GM18507 (cell line): ENCODE data around the gene CLEC4D.
"Not testable (repeated sequence)": the region's sequence is repeated elsewhere in the genome, so short reads cannot be mapped to it uniquely, and the experiment has no call there.

Source experiments
- DNase-seq: peaks from one replicate; pipeline ENCODE4 v3.0.0; 2011; ENCODE audit warnings: low read depth; ENCODE audit not compliant: insufficient read length; ENCODE audit errors: extremely low spot score
- FAIRE-seq: peaks from 2 replicates; lab custom pipeline; 2011; peaks lifted over from hg19 to GRCh38; lab: Jason Lieb, UNC

CLEC4D gene

DNA sequence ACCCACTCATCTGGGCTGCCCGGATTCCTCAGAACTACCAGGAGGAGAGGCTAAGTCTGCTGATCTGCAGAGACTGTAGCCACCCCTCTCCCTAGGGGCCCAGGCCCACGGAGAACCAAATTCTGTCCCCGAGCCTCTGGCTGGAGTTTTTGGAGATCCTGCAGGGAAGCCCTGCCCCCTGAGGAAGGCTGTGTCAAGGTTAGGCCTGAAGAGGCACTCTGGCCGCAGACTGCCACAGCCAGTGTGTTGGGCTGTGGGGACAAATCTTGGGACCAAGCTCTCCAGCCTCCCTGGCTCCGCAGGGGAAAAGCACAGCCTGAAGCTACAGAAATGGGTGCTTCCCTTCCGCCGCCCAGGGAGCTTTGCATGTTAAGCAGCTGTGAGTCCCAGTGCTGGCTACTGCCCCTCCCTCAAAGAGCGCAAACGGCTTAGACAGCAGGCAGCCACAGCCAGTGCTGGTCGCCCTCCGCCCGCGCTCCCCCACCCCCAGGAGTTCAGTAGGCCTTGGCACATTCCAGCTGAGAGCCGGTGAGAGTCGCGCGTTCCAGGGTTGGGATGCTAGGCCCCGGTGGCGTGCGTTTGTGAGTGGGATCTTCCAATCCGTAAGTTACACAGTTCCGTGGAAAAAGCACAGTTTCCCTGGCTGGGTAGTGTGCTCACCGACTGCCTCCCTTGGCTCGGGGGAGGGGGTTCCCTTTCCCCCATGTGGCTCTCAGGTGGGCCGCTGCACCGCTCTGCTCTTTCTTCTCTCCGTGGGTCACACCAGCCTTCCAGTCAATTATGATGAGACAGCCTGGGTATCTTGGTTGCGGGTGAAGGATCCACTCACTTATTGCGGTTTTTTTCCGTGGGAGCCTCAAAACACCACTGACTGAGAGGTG, 14.2 kb downstream of the CLEC4D start:
- DNase-seq (no peak), FAIRE-seq (no peak)

GRCh38 chr12:8532045-8532444, 18.7 kb downstream of the CLEC4D start:
- peak; percentile 12 for FAIRE-seq

DNA sequence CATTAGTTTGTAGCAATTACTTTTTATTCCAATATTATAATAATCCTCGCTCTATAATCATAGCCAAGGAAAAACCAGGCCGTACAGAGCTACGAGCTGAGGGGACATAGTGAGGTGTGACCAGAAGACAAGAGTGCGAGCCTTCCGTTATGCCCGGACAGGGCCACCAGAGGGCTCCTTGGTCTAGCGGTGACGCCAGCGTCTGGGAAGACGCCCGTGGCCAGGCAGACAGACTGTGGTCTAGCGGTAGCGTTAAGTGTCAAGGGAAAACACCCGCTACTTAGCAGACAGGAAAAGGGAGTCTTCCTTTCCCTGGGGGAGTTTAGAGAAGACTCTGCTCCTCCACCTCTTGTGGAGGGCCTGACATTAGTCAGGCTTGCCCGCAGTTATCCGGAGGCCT, 24.5 kb downstream of the CLEC4D start:
- peak; percentile 52 for FAIRE-seq

More at GRCh38 chr12:8532045-8532444, 18.7 kb downstream of the CLEC4D start:
- no peak for DNase-seq

GRCh38 chr12:8540831-8541230, 27.5 kb downstream of the CLEC4D start, which contains the start of gene CLEC4E:
TSS of gene CLEC4E (minus strand) at chr12:8540905. CDS start at chr12:8540797, 108 bp downstream.
- DNase-seq, FAIRE-seq: not testable (repeated sequence)

More for the DNA sequence above, 24.5 kb downstream of the CLEC4D start:
- not testable (repeated sequence) for DNase-seq

GRCh38 chr12:8541562-8541961, 28.3 kb downstream of the CLEC4D start:
- no peak for FAIRE-seq
- DNase-seq = no peak

GRCh38 chr12:8544295-8544694, 31.0 kb downstream of the CLEC4D start:
- FAIRE-seq = peak; percentile 97
- peak; percentile 44 for DNase-seq

- DNase-seq (no peak), FAIRE-seq (no peak)
Observed at GRCh38 chr12:8546591-8546990, 33.3 kb downstream of the CLEC4D start.

DNA sequence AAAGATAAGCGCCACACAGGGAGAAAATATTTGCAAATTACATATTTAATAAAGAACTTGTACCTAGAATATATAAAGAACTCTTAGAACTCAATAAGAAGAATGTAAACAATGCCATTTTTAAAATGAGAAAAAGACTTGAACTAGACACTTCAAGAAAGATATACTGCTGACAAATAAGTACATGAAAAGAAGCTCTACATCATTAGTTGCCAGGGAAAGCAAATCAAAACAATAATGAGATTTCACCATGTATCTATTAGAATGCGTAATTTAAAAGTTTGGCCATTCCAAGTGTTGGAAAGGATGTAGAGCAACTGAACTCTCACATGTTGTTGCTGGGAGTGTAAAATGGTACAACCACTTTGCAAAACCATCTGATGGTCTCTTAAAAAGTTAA, 34.3 kb downstream of the CLEC4D start:
- DNase-seq (no peak), FAIRE-seq (no peak)

DNA sequence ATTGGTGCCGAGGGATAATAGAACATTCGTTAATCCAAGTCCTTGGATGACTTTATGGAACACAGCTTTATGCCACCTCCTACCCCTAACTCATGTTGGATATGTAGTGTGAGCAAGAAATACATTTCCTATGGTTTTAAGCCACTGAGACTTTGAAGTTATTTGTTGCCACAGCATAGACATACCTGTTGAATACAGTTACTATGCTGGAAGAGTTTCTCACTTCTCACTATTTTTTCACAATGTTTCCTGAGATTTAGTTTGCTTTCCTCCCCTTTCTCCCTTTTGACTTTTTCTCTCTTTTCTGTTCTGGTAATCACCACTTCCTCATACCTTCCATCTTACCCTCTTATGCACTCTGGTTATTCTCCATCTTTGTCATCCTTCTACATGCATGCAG, 34.9 kb downstream of the CLEC4D start:
- DNase-seq = no peak
- FAIRE-seq = no peak

- DNase-seq (no peak), FAIRE-seq (no peak)
Observed at GRCh38 chr12:8549381-8549780, 36.1 kb downstream of the CLEC4D start.

DNA sequence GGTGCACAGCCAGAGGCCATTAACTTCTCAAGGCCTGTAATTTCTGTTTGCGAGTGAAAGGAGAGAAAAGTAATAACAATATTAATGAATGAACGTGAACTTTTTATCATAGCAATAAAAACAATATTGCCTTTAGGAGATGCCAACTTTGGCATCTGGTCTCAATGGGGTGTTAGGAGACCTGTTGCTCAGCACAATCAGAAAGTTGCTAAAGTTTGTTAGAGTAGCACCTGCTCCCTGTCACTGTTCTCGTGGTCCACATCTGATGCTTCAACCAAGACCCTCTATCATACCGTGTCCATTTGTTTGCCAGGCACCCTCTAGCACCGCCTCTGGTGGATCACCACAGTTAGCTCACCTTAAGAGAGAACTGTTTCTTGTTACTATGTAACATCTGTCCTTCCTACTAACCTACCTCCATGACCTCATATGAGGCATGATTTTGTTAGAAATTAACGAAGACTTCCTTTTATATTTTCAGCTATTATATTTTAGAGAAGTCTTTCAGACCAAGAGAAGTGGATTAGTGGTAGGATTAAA, 39.9 kb downstream of the CLEC4D start:
- FAIRE-seq (peak; percentile 48), DNase-seq (no peak)

GRCh38 chr12:8554451-8555195, 41.3 kb downstream of the CLEC4D start:
- FAIRE-seq (no peak), DNase-seq (no peak)

DNA sequence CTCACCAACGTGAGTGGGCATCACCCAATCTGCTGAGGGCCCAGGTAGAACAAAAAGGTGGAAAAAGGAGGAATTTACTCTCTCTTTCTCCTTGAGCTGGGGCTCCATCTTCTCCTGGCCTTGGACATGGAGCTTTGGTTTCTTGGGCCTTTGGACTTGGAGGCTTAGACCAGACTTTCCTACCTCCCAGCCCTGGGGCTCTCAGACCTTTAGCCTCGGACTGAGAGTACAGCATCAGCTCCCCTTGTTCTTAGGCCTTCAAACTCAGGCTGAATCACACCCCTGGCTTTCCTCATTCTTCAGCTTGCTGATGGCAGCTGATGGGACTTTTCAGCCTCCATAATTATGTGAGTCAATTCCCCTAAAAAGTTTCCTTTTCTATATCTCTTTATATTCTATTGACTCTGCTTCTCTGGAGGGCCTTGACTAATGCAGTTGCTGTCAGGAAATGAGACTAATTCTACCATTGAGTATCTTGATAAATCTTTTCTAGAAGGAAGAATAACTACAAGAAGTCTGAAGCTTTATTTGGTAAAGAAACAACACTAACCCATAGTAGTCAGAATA, 43.3 kb downstream of the CLEC4D start:
- DNase-seq (no peak), FAIRE-seq (no peak)

DNA sequence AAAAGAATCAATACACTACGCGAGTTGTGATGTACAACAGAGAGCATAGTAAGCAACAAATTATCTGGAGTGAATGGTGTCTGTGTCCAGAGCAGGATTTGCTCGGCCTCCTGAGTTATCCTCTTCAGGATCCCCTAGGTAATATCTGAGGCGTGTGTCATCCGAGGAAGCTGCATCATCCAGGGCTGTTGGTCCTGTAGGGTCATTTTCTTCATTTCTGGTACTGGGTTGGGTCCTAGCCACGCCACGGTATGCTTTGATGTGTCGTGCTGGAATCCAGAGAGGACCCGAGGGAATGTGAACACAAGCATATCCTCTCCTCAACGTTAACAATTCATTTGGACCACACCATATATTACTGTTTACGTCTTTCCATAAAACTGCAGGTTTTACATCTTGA, 46.4 kb downstream of the CLEC4D start:
- FAIRE-seq (no peak), DNase-seq (no peak)

GRCh38 chr12:8561011-8561410, 47.7 kb downstream of the CLEC4D start:
- FAIRE-seq = no peak
- no peak for DNase-seq

- FAIRE-seq (no peak), DNase-seq (no peak)
Observed at GRCh38 chr12:8562310-8562709, 49.0 kb downstream of the CLEC4D start.

DNA sequence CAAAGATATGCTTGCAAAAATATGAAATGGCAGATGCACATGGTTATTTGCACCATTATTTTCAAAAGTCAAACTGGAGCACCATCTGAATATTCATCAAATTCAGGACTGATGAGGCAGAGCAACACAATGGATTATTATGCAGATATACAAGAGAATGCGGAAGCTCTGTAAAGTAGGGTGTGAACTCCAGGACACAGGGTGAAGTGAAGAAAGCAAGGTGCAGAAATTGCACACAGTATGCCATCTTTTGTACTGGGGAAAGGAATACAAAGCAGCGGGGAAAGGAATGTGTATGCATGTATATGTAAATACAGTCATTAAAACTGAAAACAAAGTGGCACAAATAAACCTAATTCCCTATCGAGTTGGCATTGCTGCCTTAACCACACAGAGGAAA, 50.1 kb downstream of the CLEC4D start:
- no peak for FAIRE-seq
- DNase-seq = no peak

- DNase-seq (no peak), FAIRE-seq (no peak)
Observed at GRCh38 chr12:8564656-8565055, 51.4 kb downstream of the CLEC4D start.

GRCh38 chr12:8566052-8566451, 52.7 kb downstream of the CLEC4D start:
- not testable (repeated sequence) for FAIRE-seq, DNase-seq

- DNase-seq (no peak), FAIRE-seq (no peak)
Observed at GRCh38 chr12:8566525-8566924, 53.2 kb downstream of the CLEC4D start.
